Measurements from ENCODE around the gene FRAT1. TPM values are rescaled to one million over a fixed set of nuclear protein-coding genes. Genes with fewer than 3 reads are reported as not detected.

The FRAT1 gene
- total RNA-seq, 1 experiment from 2014 or later, result 2.3 TPM

DNA sequence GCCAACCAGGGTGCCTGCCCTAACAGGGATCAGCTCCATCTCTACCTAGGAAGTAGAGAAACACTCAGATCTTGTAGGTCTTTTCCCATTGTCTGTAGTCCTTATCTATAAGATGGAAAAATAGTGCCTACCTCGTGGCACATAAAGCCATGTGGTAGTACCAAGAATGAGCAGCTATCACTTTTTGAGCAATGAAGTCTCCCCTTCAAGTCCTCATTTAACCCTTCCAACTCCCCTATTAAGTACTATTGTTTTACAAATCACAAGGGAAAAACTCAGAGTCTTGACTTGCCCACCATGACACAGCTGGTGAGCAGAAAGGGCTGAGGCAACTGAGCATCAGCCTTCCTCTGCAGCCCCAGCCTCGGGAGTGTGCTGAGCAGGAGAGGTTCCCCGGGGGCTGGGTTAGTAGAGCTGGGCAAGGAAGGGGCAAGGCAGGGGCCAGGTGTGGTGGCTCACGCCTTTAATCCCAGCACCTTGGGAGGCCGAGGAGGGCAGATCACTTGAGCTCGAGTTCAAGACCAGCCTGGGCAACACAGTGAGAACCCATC, 12.2 kb downstream of the FRAT1 start:
- peaks cover 37% of the 10 kb centered on the region for H3K4me1 ChIP-seq
- Mint-ChIP-seq H3K4me3 (ENCODE audit: unreplicated experiment) (peak overlapping the region; percentile 25), H3K4me1 (ENCODE audit: low read depth, unreplicated experiment) (peaks cover 33% of the 10 kb centered on the region), H3K27ac (ENCODE audit: unreplicated experiment) (no peak overlapping the region), H3K36me3 (ENCODE audit: insufficient read depth, unreplicated experiment) (peaks cover under 1% of the 10 kb centered on the region), H3K9me3 (ENCODE audit: unreplicated experiment) (no peaks in the 10 kb centered on the region), H3K27me3 (ENCODE audit: insufficient read depth, unreplicated experiment) (no peaks in the 10 kb centered on the region)
- DNase-seq, result no peak
- H3K9me3 ChIP-seq, result no peaks in the 10 kb centered on the region
- no peaks in the 10 kb centered on the region for H3K27me3 ChIP-seq (replicated peaks; ENCODE audit: control insufficient read depth, insufficient read depth, low read length)
- H3K4me3 ChIP-seq (ENCODE audit: low read depth, low read length), result no peak overlapping the region
- intact Hi-C loops (cut with micrococcal nuclease; ENCODE audit: unreplicated experiment), result loop anchor here (5.0 kb wide), 1 partner anchor 166 kb away; the partner anchor contains the start of genes MMS19 and UBTD1
- TF ChIP-seq CTCF (IDR thresholded peaks at IDR 0.05; ENCODE audit: insufficient read depth in 1 of 2, low read depth in 1 of 2, low read length in 1 of 2, severe bottlenecking in 1 of 2, unreplicated experiment in 1 of 2), result no peak
- CTCF ChIA-PET, result no interaction called here
- POLR2A ChIA-PET, result interaction anchor here (1.2 kb wide), 1 partner anchor 70 kb away, joined by 8 read pairs; the partner anchor contains the start of gene RRP12
- peaks cover 1% of the 10 kb centered on the region; the same call in 1 of the 2 replicates for H3K36me3 ChIP-seq (ENCODE audit: control insufficient read depth, insufficient read depth, low read length)
- no TSS peak for BruUV-seq (replicated peaks)

- Mint-ChIP-seq H3K27ac (ENCODE audit: unreplicated experiment) (peak overlapping the region; percentile 92), H3K9me3 (ENCODE audit: unreplicated experiment) (no peaks in the 10 kb centered on the region), H3K4me3 (ENCODE audit: unreplicated experiment) (peak overlapping the region; percentile 78), H3K4me1 (ENCODE audit: low read depth, unreplicated experiment) (peaks cover 34% of the 10 kb centered on the region), H3K27me3 (ENCODE audit: insufficient read depth, unreplicated experiment) (no peaks in the 10 kb centered on the region), H3K36me3 (ENCODE audit: insufficient read depth, unreplicated experiment) (no peaks in the 10 kb centered on the region)
- Histone ChIP-seq H3K4me1 (peaks cover 37% of the 10 kb centered on the region), H3K36me3 (ENCODE audit: control insufficient read depth, insufficient read depth, low read length) (peaks cover 1% of the 10 kb centered on the region; the same call in 1 of the 2 replicates), H3K27me3 (replicated peaks; ENCODE audit: control insufficient read depth, insufficient read depth, low read length) (no peaks in the 10 kb centered on the region), H3K4me3 (ENCODE audit: low read depth, low read length) (peak overlapping the region; percentile 99), H3K9me3 (no peaks in the 10 kb centered on the region)
- POLR2A ChIA-PET, result interaction anchor here (0.6 to 1.6 kb wide), 3 partner anchors 41 to 166 kb away, joined by 3 to 7 read pairs (median 5); partner anchors contain the start of genes ARHGAP19, RRP12 and UBTD1
- intact Hi-C loops (cut with micrococcal nuclease; ENCODE audit: unreplicated experiment), result loop anchor here (2.0 to 5.0 kb wide), 2 partner anchors 54 to 165 kb away; partner anchors contain the start of genes MMS19 and UBTD1
- peak in 1 of 2 experiments; percentile 23 for TF ChIP-seq CTCF (IDR thresholded peaks at IDR 0.05; ENCODE audit: insufficient read depth in 1 of 2, low read depth in 1 of 2, low read length in 1 of 2, severe bottlenecking in 1 of 2, unreplicated experiment in 1 of 2)
- BruUV-seq (replicated peaks), result TSS peak; percentile 65
- DNase-seq, result peak in 1 of 2 experiments; percentile 34
- CTCF ChIA-PET, result interaction anchor here (0.7 to 2.1 kb wide), 4 partner anchors 17 to 69 kb away, joined by 3 to 16 read pairs (median 4); partner anchors contain the start of genes ARHGAP19 and RRP12
Measured at GRCh38 chr10:97332591-97333350, 13.7 kb downstream of the FRAT1 start.

GRCh38 chr10:97333351-97333600, 14.2 kb downstream of the FRAT1 start:
- peak overlapping the region; percentile 92 for H3K27ac Mint-ChIP-seq (ENCODE audit: unreplicated experiment)
- POLR2A ChIA-PET, result interaction anchor here (0.6 to 1.6 kb wide), 3 partner anchors 41 to 166 kb away, joined by 3 to 7 read pairs (median 5); partner anchors contain the start of genes ARHGAP19, RRP12 and UBTD1
- H3K4me1 ChIP-seq, result peaks cover 32% of the 10 kb centered on the region

More at GRCh38 chr10:97333351-97333600, 14.2 kb downstream of the FRAT1 start:
- Mint-ChIP-seq H3K4me1 (ENCODE audit: low read depth, unreplicated experiment) (peaks cover 29% of the 10 kb centered on the region), H3K27me3 (ENCODE audit: insufficient read depth, unreplicated experiment) (no peaks in the 10 kb centered on the region), H3K4me3 (ENCODE audit: unreplicated experiment) (peak overlapping the region; percentile 78), H3K9me3 (ENCODE audit: unreplicated experiment) (no peaks in the 10 kb centered on the region), H3K36me3 (ENCODE audit: insufficient read depth, unreplicated experiment) (no peaks in the 10 kb centered on the region)
- peaks cover 1% of the 10 kb centered on the region; the same call in 1 of the 2 replicates for H3K36me3 ChIP-seq (ENCODE audit: control insufficient read depth, insufficient read depth, low read length)
- TF ChIP-seq CTCF (IDR thresholded peaks at IDR 0.05; ENCODE audit: insufficient read depth in 1 of 2, low read depth in 1 of 2, low read length in 1 of 2, severe bottlenecking in 1 of 2, unreplicated experiment in 1 of 2), result peak in 1 of 2 experiments; percentile 33
- no peak for DNase-seq
- H3K27me3 ChIP-seq (replicated peaks; ENCODE audit: control insufficient read depth, insufficient read depth, low read length), result no peaks in the 10 kb centered on the region
- H3K4me3 ChIP-seq (ENCODE audit: low read depth, low read length), result peak overlapping the region; percentile 99
- no peaks in the 10 kb centered on the region for H3K9me3 ChIP-seq
- intact Hi-C loops (cut with micrococcal nuclease; ENCODE audit: unreplicated experiment), result loop anchor here (2.0 to 5.0 kb wide), 2 partner anchors 54 to 164 kb away; partner anchors contain the start of genes MMS19 and UBTD1
- no TSS peak for BruUV-seq (replicated peaks)
- CTCF ChIA-PET, result interaction anchor here (0.7 to 2.1 kb wide), 6 partner anchors 16 to 608 kb away, joined by 3 to 16 read pairs (median 4); partner anchors contain the start of genes ARHGAP19 and RRP12

Data from Caco-2 (cell line).